CD14-positive monocyte (primary cell): ENCODE results near the gene ONECUT3. TPM values are rescaled to one million over a fixed set of nuclear protein-coding genes. Genes with fewer than 3 reads are reported as not detected.

ENCODE experiments used
- DNase-seq, 3 donors: peaks; one replicate each; pipeline ENCODE4 v3.0.0-alpha.2; 2011 to 2022
- H2AFZ ChIP-seq: 2 replicates; pipeline ENCODE4 v1.6.0; 2012; ENCODE audit warnings: mild to moderate bottlenecking, low read depth, low read length, inconsistent platforms; ENCODE audit not compliant: insufficient read depth, poor library complexity, severe bottlenecking
- H3K27ac ChIP-seq, 2 donors: 1 replicate in 1 of 2; 2 replicates in 1 of 2; pipeline ENCODE4 v1.5.1; 2012 to 2013; ENCODE audit warnings: low read length in 2 of 2, control low read depth in 1 of 2, inconsistent platforms in 1 of 2, low read depth in 1 of 2, mild to moderate bottlenecking in 1 of 2
- H3K27me3 ChIP-seq, 2 donors: one replicate each; pipeline versions ENCODE4 v1.6.0 to v1.6.1; 2011 to 2013; ENCODE audit warnings: low read length in 2 of 2; ENCODE audit not compliant: control insufficient read depth in 2 of 2, insufficient read depth in 2 of 2
- H3K36me3 ChIP-seq, 2 donors: replicated peaks in 1 of 2; 1 replicate in 1 of 2; 2 replicates in 1 of 2; pipeline versions ENCODE4 v1.5.1 to v1.6.1; 2012 to 2013; ENCODE audit warnings: low read length in 2 of 2, control low read depth in 1 of 2, inconsistent platforms in 1 of 2, mild to moderate bottlenecking in 1 of 2; ENCODE audit not compliant: insufficient read depth in 2 of 2, control insufficient read depth in 1 of 2
- H3K4me1 ChIP-seq, 2 donors: 1 replicate in 1 of 2; 2 replicates in 1 of 2; pipeline versions ENCODE4 v1.5.1 to v1.6.1; 2012 to 2013; ENCODE audit warnings: low read length in 2 of 2, control low read depth in 1 of 2, inconsistent platforms in 1 of 2, mild to moderate bottlenecking in 1 of 2, moderate library complexity in 1 of 2; ENCODE audit not compliant: insufficient read depth in 2 of 2, control insufficient read depth in 1 of 2
- H3K4me2 ChIP-seq: replicated peaks from 2 replicates; pipeline ENCODE3; 2012; ENCODE audit warnings: low read length, moderate library complexity, mild to moderate bottlenecking; ENCODE audit not compliant: poor library complexity, severe bottlenecking; ENCODE audit errors: extremely low read depth
- H3K4me3 ChIP-seq, 3 experiments: fragments of 200-600 bp in 1 of 3; sonication (generic) in 1 of 3; replicated peaks in 1 of 3; 1 replicate in 2 of 3; 2 replicates in 1 of 3; pipeline ENCODE4 v1.5.1; 2011 to 2013; ENCODE audit warnings: low read length in 3 of 3, mild to moderate bottlenecking in 3 of 3, control low read depth in 2 of 3, low read depth in 2 of 3, inconsistent platforms in 1 of 3, moderate library complexity in 1 of 3
- H3K79me2 ChIP-seq: 2 replicates; pipeline ENCODE4 v1.6.0; 2012; ENCODE audit warnings: mild to moderate bottlenecking, control low read depth, inconsistent platforms, low read length, moderate library complexity; ENCODE audit not compliant: insufficient read depth
- H3K9ac ChIP-seq: 2 replicates; pipeline ENCODE4 v1.6.0; 2017; ENCODE audit warnings: low read length, mild to moderate bottlenecking; ENCODE audit not compliant: insufficient read depth, poor library complexity, severe bottlenecking
- H3K9me3 ChIP-seq, 2 donors: replicated peaks in 1 of 2; 1 replicate in 1 of 2; 2 replicates in 1 of 2; pipeline versions ENCODE4 v1.5.1 to v1.6.1; 2012 to 2013; ENCODE audit warnings: low read length in 2 of 2, control low read depth in 1 of 2; ENCODE audit not compliant: control insufficient read depth in 1 of 2, insufficient read depth in 1 of 2
- H4K20me1 ChIP-seq: 2 replicates; pipeline ENCODE4 v1.6.0; 2012; ENCODE audit warnings: mild to moderate bottlenecking, low read length, control low read depth, moderate library complexity; ENCODE audit not compliant: insufficient read depth
- H3K27ac Mint-ChIP-seq, 7 donors: one replicate each; pipeline ENCODE4 v1.8.0; 2020; ENCODE audit warnings: mild to moderate bottlenecking in 7 of 7, mixed read lengths in 7 of 7, moderate library complexity in 6 of 7, inconsistent platforms in 2 of 7
- H3K27me3 Mint-ChIP-seq, 3 donors: one replicate each; pipeline ENCODE4 v1.8.0; 2021 to 2022; ENCODE audit warnings: low read depth in 3 of 3, mild to moderate bottlenecking in 3 of 3, mixed read lengths in 3 of 3, moderate library complexity in 3 of 3, inconsistent platforms in 1 of 3
- H3K36me3 Mint-ChIP-seq, 2 donors: one replicate each; pipeline ENCODE4 v1.8.0; 2020; ENCODE audit warnings: mixed read lengths in 2 of 2, inconsistent platforms in 1 of 2, mild to moderate bottlenecking in 1 of 2
- H3K4me1 Mint-ChIP-seq: one replicate; pipeline ENCODE4 v1.8.0; 2020; ENCODE audit warnings: mild to moderate bottlenecking, mixed read lengths
- H3K4me3 Mint-ChIP-seq, 2 donors: one replicate each; pipeline ENCODE4 v1.8.0; 2020; ENCODE audit warnings: mild to moderate bottlenecking in 2 of 2, mixed read lengths in 2 of 2, moderate library complexity in 1 of 2
- H3K9me3 Mint-ChIP-seq, 7 donors: one replicate each; pipeline ENCODE4 v1.8.0; 2020 to 2022; ENCODE audit warnings: mixed read lengths in 7 of 7, mild to moderate bottlenecking in 6 of 7, moderate library complexity in 6 of 7, inconsistent platforms in 2 of 7
- CTCF ChIP-seq: fragments of 200-600 bp; IDR thresholded peaks from one replicate; pipeline ENCODE4 v1.8.0; 2022; ENCODE audit warnings: antibody characterized with exemption, mild to moderate bottlenecking
- WGBS: methylation state at CpG from one replicate; pipeline ENCODE4 v1.1.5; 2013; ENCODE audit warnings: missing lambda C conversion rate; ENCODE audit not compliant: insufficient coverage; 5-methylcytosine and 5-hydroxymethylcytosine counted together
- intact Hi-C, 2 donors: fragments of 100-400 bp; cut with micrococcal nuclease; formaldehyde crosslinking; loops; one replicate each; pipeline versions ENCODE4 v1.15.0 to v1.15.1; 2023
- polyA plus RNA-seq, 3 donors: library from polyadenylated mRNA; depleted of rRNA in 1 of 3; unstranded in 2 of 3; stranded (reverse) in 1 of 3; fragments of 300-500 nt in 2 of 3; fragments of >200 nt in 1 of 3; fragmentation: Illumina TruSeq in 2 of 3; gene quantifications; 1 replicate in 2 of 3; 2 replicates in 1 of 3; pipeline ENCODE4 v1.2.3, GENCODE V29; 2012 to 2021

Gene ONECUT3
- polyA plus RNA-seq, 3 donors = not detected

GRCh38 chr19:1719519-1719918, 33.8 kb upstream of the ONECUT3 start:
- no peaks in the 10 kb centered on the region for H3K9me3 ChIP-seq
- no peak overlapping the region for H3K27ac Mint-ChIP-seq
- 78% methylated on average over 3 of the region's 5 CpGs for WGBS

GRCh38 chr19:1720237-1720636, 33.1 kb upstream of the ONECUT3 start:
- Histone ChIP-seq H4K20me1 (no peaks in the 10 kb centered on the region), H3K4me3 (no peak overlapping the region), H3K9ac (no peak overlapping the region), H3K4me2 (no peak overlapping the region), H3K79me2 (no peaks in the 10 kb centered on the region), H3K4me1 (no peaks in the 10 kb centered on the region), H3K27ac (no peak overlapping the region), H2AFZ (no peak overlapping the region), H3K27me3 (peaks cover 11 to 48% of the 10 kb centered on the region in 2 donors), H3K9me3 (peaks cover 0 to 5% of the 10 kb centered on the region in 2 donors), H3K36me3 (no peaks in the 10 kb centered on the region)
- peaks cover 1 to 15% (median 9%) of the 10 kb centered on the region in 7 donors for H3K9me3 Mint-ChIP-seq
- peak overlapping the region in 1 of 2 donors; percentile 31 for H3K4me3 Mint-ChIP-seq
- H3K27ac Mint-ChIP-seq = no peak overlapping the region
- H3K36me3 Mint-ChIP-seq = no peaks in the 10 kb centered on the region
- TF ChIP-seq CTCF = no peak
- H3K27me3 Mint-ChIP-seq = peaks cover 67 to 91% (median 86%) of the 10 kb centered on the region in 3 donors
- intact Hi-C loops = no loop called here
- no peaks in the 10 kb centered on the region for H3K4me1 Mint-ChIP-seq
- no peak for DNase-seq
- WGBS = 55% methylated on average over 14 of the region's 14 CpGs

More at GRCh38 chr19:1719519-1719918, 33.8 kb upstream of the ONECUT3 start:
- Histone ChIP-seq H3K4me2 (no peak overlapping the region), H3K79me2 (no peaks in the 10 kb centered on the region), H2AFZ (no peak overlapping the region), H3K27ac (no peak overlapping the region), H3K9ac (no peak overlapping the region), H3K36me3 (no peaks in the 10 kb centered on the region), H3K4me3 (no peak overlapping the region), H4K20me1 (no peaks in the 10 kb centered on the region), H3K27me3 (peaks cover 7 to 41% of the 10 kb centered on the region in 2 donors), H3K4me1 (no peaks in the 10 kb centered on the region)
- Mint-ChIP-seq H3K27me3 (peaks cover 62 to 85% (median 79%) of the 10 kb centered on the region in 3 donors), H3K9me3 (peaks cover 1 to 13% (median 5%) of the 10 kb centered on the region in 7 donors), H3K4me3 (peak overlapping the region in 1 of 2 donors; percentile 64), H3K36me3 (no peaks in the 10 kb centered on the region), H3K4me1 (no peaks in the 10 kb centered on the region)
- DNase-seq = no peak
- TF ChIP-seq CTCF = no peak
- intact Hi-C loops = no loop called here
